ENCODE data around the gene THBD.
A peak's percentile ranks its signal among the peaks of the same experiment; 100 is the strongest.

DNA sequence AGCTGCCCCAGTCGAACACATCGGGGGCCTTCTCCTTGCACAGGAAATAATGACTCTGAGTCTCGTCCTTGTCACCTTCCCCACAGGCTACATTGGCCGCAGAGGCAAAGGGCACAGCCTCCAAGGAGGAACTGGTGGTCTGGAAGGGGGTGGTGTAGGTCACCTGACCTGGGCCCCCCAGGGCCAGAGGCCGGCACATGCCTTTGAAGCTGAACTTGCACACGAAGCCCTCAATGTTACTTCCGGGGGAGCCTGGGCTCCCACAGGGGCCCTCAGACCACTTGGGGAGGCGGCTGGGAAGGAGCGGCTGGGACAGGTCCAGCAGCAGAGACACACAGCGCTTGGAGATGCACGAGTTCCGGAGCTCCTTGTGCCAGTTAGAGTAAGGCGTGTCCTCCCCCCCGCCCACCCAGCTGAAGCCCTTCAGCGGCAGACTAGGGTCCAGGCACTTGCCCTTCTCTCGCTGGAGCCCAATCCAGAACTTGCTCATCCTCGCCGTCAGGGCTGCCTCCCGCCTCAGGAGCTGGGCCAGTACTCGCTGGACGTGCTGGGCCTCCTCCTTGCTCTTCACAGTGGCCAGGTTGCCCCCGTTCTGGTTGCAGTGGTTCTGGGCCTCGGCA is 36.1 kb upstream of the THBD start:
- TF ChIP-seq, protein P1, sequence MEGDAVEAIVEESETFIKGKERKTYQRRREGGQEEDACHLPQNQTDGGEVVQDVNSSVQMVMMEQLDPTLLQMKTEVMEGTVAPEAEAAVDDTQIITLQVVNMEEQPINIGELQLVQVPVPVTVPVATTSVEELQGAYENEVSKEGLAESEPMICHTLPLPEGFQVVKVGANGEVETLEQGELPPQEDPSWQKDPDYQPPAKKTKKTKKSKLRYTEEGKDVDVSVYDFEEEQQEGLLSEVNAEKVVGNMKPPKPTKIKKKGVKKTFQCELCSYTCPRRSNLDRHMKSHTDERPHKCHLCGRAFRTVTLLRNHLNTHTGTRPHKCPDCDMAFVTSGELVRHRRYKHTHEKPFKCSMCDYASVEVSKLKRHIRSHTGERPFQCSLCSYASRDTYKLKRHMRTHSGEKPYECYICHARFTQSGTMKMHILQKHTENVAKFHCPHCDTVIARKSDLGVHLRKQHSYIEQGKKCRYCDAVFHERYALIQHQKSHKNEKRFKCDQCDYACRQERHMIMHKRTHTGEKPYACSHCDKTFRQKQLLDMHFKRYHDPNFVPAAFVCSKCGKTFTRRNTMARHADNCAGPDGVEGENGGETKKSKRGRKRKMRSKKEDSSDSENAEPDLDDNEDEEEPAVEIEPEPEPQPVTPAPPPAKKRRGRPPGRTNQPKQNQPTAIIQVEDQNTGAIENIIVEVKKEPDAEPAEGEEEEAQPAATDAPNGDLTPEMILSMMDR (IDR thresholded peaks at IDR 0.05; ENCODE audit: low read depth, low read length): no peak
- TF ChIP-seq POLR2A (IDR thresholded peaks at IDR 0.05; ENCODE audit: extremely low read depth, insufficient read length) (no peak), MYC (IDR thresholded peaks at IDR 0.05; ENCODE audit: low read depth, low read length) (no peak)
- TF ChIP-seq, protein P2, sequence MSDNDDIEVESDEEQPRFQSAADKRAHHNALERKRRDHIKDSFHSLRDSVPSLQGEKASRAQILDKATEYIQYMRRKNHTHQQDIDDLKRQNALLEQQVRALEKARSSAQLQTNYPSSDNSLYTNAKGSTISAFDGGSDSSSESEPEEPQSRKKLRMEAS (IDR thresholded peaks at IDR 0.05; ENCODE audit: low read depth, low read length): peak; percentile 66

Data from NB4 (cell line).